Endometrial microvascular endothelial cells (primary cell): ENCODE data around the gene SMIM38. TPM values are rescaled to one million over a fixed set of nuclear protein-coding genes. Genes with fewer than 3 reads are reported as not detected.

Source experiments
- in situ Hi-C: cut with HindIII; loops from 2 replicates; pipeline ENCODE4 v1.10.0; 2017; ENCODE audit warnings: low sequenced_read_pairs, low pct_unique_long_range_greater_than_20kb; ENCODE audit errors: inconsistent ontology term
- total RNA-seq: library from RNA; depleted of rRNA; stranded (reverse); fragments of >200 nt; gene quantifications from one replicate; pipeline ENCODE4 v1.2.3, GENCODE V29; 2015; ENCODE audit errors: inconsistent ontology term

The SMIM38 gene
- not detected for total RNA-seq

GRCh38 chr11:69155302-69156234 lies at the start of gene SMIM38:
SMIM38 (plus strand) TSS chr11:69155935; CDS start chr11:69157847, 1,912 bp downstream.
- in situ Hi-C loops: no loop called here

- in situ Hi-C loops: loop anchor here (25.0 kb wide), 2 partner anchors 356 to 556 kb away; no protein-coding TSS in a partner anchor
These were observed 49.5 kb upstream of the SMIM38 start for GRCh38 chr11:69106031-69106811.

GRCh38 chr11:69107413-69107812 lies 48.3 kb upstream of the SMIM38 start:
- in situ Hi-C loops: loop anchor here (25.0 kb wide), 2 partner anchors 355 to 555 kb away; no protein-coding TSS in a partner anchor

- in situ Hi-C loops: loop anchor here (25.0 kb wide), 2 partner anchors 354 to 554 kb away; no protein-coding TSS in a partner anchor
These were observed 47.7 kb upstream of the SMIM38 start for GRCh38 chr11:69108030-69108429.

- in situ Hi-C loops: loop anchor here (25.0 kb wide), 2 partner anchors 354 to 554 kb away; no protein-coding TSS in a partner anchor
These were observed 47.2 kb upstream of the SMIM38 start for GRCh38 chr11:69108559-69108958.

- in situ Hi-C loops: loop anchor here (25.0 kb wide), 2 partner anchors 353 to 553 kb away; no protein-coding TSS in a partner anchor
These were observed 46.6 kb upstream of the SMIM38 start for GRCh38 chr11:69109101-69109500.

GRCh38 chr11:69110451-69110850 lies 45.3 kb upstream of the SMIM38 start:
- in situ Hi-C loops: loop anchor here (25.0 kb wide), 2 partner anchors 352 to 552 kb away; no protein-coding TSS in a partner anchor

- in situ Hi-C loops: loop anchor here (25.0 kb wide), 2 partner anchors 350 to 550 kb away; no protein-coding TSS in a partner anchor
These were observed 43.9 kb upstream of the SMIM38 start for GRCh38 chr11:69111624-69112542.

- in situ Hi-C loops: loop anchor here (25.0 kb wide), 2 partner anchors 349 to 549 kb away; no protein-coding TSS in a partner anchor
These were observed 42.5 kb upstream of the SMIM38 start for GRCh38 chr11:69113226-69113625.

- in situ Hi-C loops: loop anchor here (25.0 kb wide), 2 partner anchors 349 to 549 kb away; no protein-coding TSS in a partner anchor
These were observed 41.9 kb upstream of the SMIM38 start for GRCh38 chr11:69113646-69114340.

GRCh38 chr11:69114362-69114761 lies 41.4 kb upstream of the SMIM38 start:
- in situ Hi-C loops: loop anchor here (25.0 kb wide), 2 partner anchors 348 to 548 kb away; no protein-coding TSS in a partner anchor

- in situ Hi-C loops: loop anchor here (25.0 kb wide), 2 partner anchors 347 to 547 kb away; no protein-coding TSS in a partner anchor
These were observed 40.8 kb upstream of the SMIM38 start for GRCh38 chr11:69114811-69115523.

GRCh38 chr11:69115586-69116560 lies 39.9 kb upstream of the SMIM38 start:
- in situ Hi-C loops: loop anchor here (25.0 kb wide), 2 partner anchors 346 to 546 kb away; no protein-coding TSS in a partner anchor

- in situ Hi-C loops: loop anchor here (25.0 kb wide), 2 partner anchors 346 to 546 kb away; no protein-coding TSS in a partner anchor
These were observed 39.1 kb upstream of the SMIM38 start for GRCh38 chr11:69116671-69117070.

GRCh38 chr11:69119190-69119589 lies 36.5 kb upstream of the SMIM38 start:
- in situ Hi-C loops: loop anchor here (25.0 kb wide), 2 partner anchors 343 to 543 kb away; no protein-coding TSS in a partner anchor
